NOMO-1 treated with dmso at 0.1 percent for 144 hours (cell line): ENCODE results near the gene SPATA33.
A peak's percentile ranks its signal among the peaks of the same experiment; 100 is the strongest.
"Not testable (repeated sequence)": the region's sequence is repeated elsewhere in the genome, so short reads cannot be mapped to it uniquely, and the experiment has no call there.

ENCODE experiments used
- DNase-seq: peaks from one replicate; lab custom pipeline; 2025; ENCODE audit not compliant: unreplicated experiment; lab: John Stamatoyannopoulos, UW

Gene SPATA33

GRCh38 chr16:89658221-89658879, 714 bp downstream of the SPATA33 start:
- DNase-seq = no peak

GRCh38 chr16:89660146-89660545, 2.5 kb downstream of the SPATA33 start:
- DNase-seq = no peak

- no peak for DNase-seq
These were observed 3.6 kb downstream of the SPATA33 start for GRCh38 chr16:89661215-89661614.

GRCh38 chr16:89664238-89664637, 6.6 kb downstream of the SPATA33 start:
- DNase-seq = not testable (repeated sequence)

GRCh38 chr16:89667000-89667399, 9.4 kb downstream of the SPATA33 start:
- DNase-seq = not testable (repeated sequence)

- DNase-seq = no peak
These were observed 10.0 kb downstream of the SPATA33 start for GRCh38 chr16:89667633-89668032.

GRCh38 chr16:89668790-89669158, 11.1 kb downstream of the SPATA33 start:
- DNase-seq = no peak

- DNase-seq = no peak
These were observed 12.1 kb downstream of the SPATA33 start for GRCh38 chr16:89669755-89670154.

- DNase-seq = peak; percentile 51
These were observed 13.1 kb downstream of the SPATA33 start for GRCh38 chr16:89670496-89671431.

GRCh38 chr16:89671565-89671964, 13.9 kb downstream of the SPATA33 start:
- not testable (repeated sequence) for DNase-seq

- DNase-seq = no peak
These were observed 14.7 kb downstream of the SPATA33 start for GRCh38 chr16:89672177-89672941.

GRCh38 chr16:89678258-89678657, 20.6 kb downstream of the SPATA33 start:
- DNase-seq = no peak

- DNase-seq = no peak
These were observed 28.3 kb downstream of the SPATA33 start for GRCh38 chr16:89685916-89686315.

GRCh38 chr16:89686520-89687091, 29.0 kb downstream of the SPATA33 start, which contains the start of gene CDK10:
Gene CDK10 (plus strand): TSS chr16:89686689. CDS start chr16:89686711, 22 bp downstream.
- peak; percentile 80 for DNase-seq

GRCh38 chr16:89687092-89687940, 29.7 kb downstream of the SPATA33 start:
- DNase-seq = no peak

GRCh38 chr16:89688395-89688794, 30.8 kb downstream of the SPATA33 start:
- no peak for DNase-seq

GRCh38 chr16:89689142-89689541, 31.5 kb downstream of the SPATA33 start:
- DNase-seq = no peak

GRCh38 chr16:89689621-89690020, 32.0 kb downstream of the SPATA33 start:
- DNase-seq = not testable (repeated sequence)

GRCh38 chr16:89690392-89690901, 32.8 kb downstream of the SPATA33 start:
- no peak for DNase-seq
